Measurements from ENCODE around the gene YEATS2. TPM values are rescaled to one million over a fixed set of nuclear protein-coding genes. Genes with fewer than 3 reads are reported as not detected.

YEATS2 gene
- total RNA-seq, 6 experiments from 2014 or later, result 3.8 to 12.1 (median 7.3) TPM

GRCh38 chr3:183710231-183710630 is 12.6 kb downstream of the YEATS2 start:
- Histone ChIP-seq H3K4me1 (no peaks in the 10 kb centered on the region), H3K27me3 (no peaks in the 10 kb centered on the region), H3K4me3 (no peak overlapping the region), H3K36me3 (no peaks in the 10 kb centered on the region), H3K9me3 (no peaks in the 10 kb centered on the region), H3K27ac (no peak overlapping the region)
- ATAC-seq, result no peak
- TF ChIP-seq POLR2A (IDR thresholded peaks at IDR 0.05) (no peak), CTCF (IDR thresholded peaks at IDR 0.05) (no peak)
- intact Hi-C loops (cut with DNase I), result no loop called here
- DNase-seq, result no peak

GRCh38 chr3:183711516-183711915 is 13.9 kb downstream of the YEATS2 start:
- no peak for TF ChIP-seq POLR2A (IDR thresholded peaks at IDR 0.05)
- TF ChIP-seq CTCF (IDR thresholded peaks at IDR 0.05), result no peak
- intact Hi-C loops (cut with DNase I), result no loop called here
- no peak overlapping the region for H3K27ac ChIP-seq
- WGBS (ENCODE audit: insufficient coverage, low coverage, low lambda C conversion rate, missing lambda C conversion rate), result 90% methylated on average over 3 of the region's 3 CpGs
- peaks cover 0 to 3% (median 0%) of the 10 kb centered on the region in 4 donors for H3K36me3 ChIP-seq
- no peaks in the 10 kb centered on the region for H3K9me3 ChIP-seq
- no peak for ATAC-seq
- no peak for DNase-seq
- no peak overlapping the region for H3K4me3 ChIP-seq
- H3K27me3 ChIP-seq, result no peaks in the 10 kb centered on the region
- H3K4me1 ChIP-seq, result no peaks in the 10 kb centered on the region

GRCh38 chr3:183714622-183715021 is 17.0 kb downstream of the YEATS2 start:
- Histone ChIP-seq H3K27ac (no peak overlapping the region), H3K4me3 (no peak overlapping the region), H3K36me3 (peaks cover 0 to 15% (median 2%) of the 10 kb centered on the region in 4 donors), H3K4me1 (no peaks in the 10 kb centered on the region), H3K9me3 (no peaks in the 10 kb centered on the region), H3K27me3 (no peaks in the 10 kb centered on the region)
- intact Hi-C loops (cut with DNase I), result no loop called here
- DNase-seq (no peak), ATAC-seq (no peak)
- TF ChIP-seq CTCF (IDR thresholded peaks at IDR 0.05) (no peak), POLR2A (IDR thresholded peaks at IDR 0.05) (no peak)

GRCh38 chr3:183718012-183718411 is 20.4 kb downstream of the YEATS2 start:
- H3K36me3 ChIP-seq, result peaks cover 0 to 24% (median 2%) of the 10 kb centered on the region in 4 donors
- H3K27ac ChIP-seq, result no peak overlapping the region
- TF ChIP-seq CTCF (IDR thresholded peaks at IDR 0.05), result no peak
- no peak for DNase-seq
- no peak overlapping the region for H3K4me3 ChIP-seq
- no peaks in the 10 kb centered on the region for H3K27me3 ChIP-seq
- no peak for ATAC-seq
- 97% methylated on average over 3 of the region's 3 CpGs for WGBS (ENCODE audit: insufficient coverage, low coverage, low lambda C conversion rate, missing lambda C conversion rate)
- no peaks in the 10 kb centered on the region for H3K9me3 ChIP-seq
- H3K4me1 ChIP-seq, result no peaks in the 10 kb centered on the region
- intact Hi-C loops (cut with DNase I), result no loop called here

- no peaks in the 10 kb centered on the region for H3K27me3 ChIP-seq
- WGBS (ENCODE audit: insufficient coverage, low coverage, low lambda C conversion rate, missing lambda C conversion rate), result 99% methylated on average over 6 of the region's 6 CpGs
- peaks cover 0 to 23% (median 0%) of the 10 kb centered on the region in 4 donors for H3K36me3 ChIP-seq
- ATAC-seq, result no peak
- H3K9me3 ChIP-seq, result no peaks in the 10 kb centered on the region
- intact Hi-C loops (cut with DNase I), result no loop called here
- DNase-seq, result no peak
- H3K4me3 ChIP-seq, result no peak overlapping the region
- H3K27ac ChIP-seq, result no peak overlapping the region
- H3K4me1 ChIP-seq, result no peaks in the 10 kb centered on the region
- no peak for TF ChIP-seq POLR2A (IDR thresholded peaks at IDR 0.05)
- TF ChIP-seq CTCF (IDR thresholded peaks at IDR 0.05), result no peak
Observed at GRCh38 chr3:183725387-183725786, 27.8 kb downstream of the YEATS2 start.

All from right lobe of liver (tissue), 6 donors.